ENCODE measurements around the gene TCERG1L. TPM values are rescaled to one million over a fixed set of nuclear protein-coding genes. Genes with fewer than 3 reads are reported as not detected.

TCERG1L gene
- polyA plus RNA-seq, 1 of the 3 experiments (the other 2 are of a cell fraction): not detected

GRCh38 chr10:131280101-131280500, 31.4 kb downstream of the TCERG1L start:
- no peaks in the 10 kb centered on the region for H3K9me3 ChIP-seq
- peaks cover 0 to 16% of the 10 kb centered on the region in 2 experiments; a peak in 1 of 4 replicates for H3K4me1 ChIP-seq (ENCODE audit: control insufficient read depth in 1 of 2, insufficient read depth in 2 of 2, low read depth in 1 of 2, low read length in 1 of 2)
- no peaks in the 10 kb centered on the region for H4K20me1 ChIP-seq (ENCODE audit: insufficient read depth)
- no peaks in the 10 kb centered on the region for H3K9me2 ChIP-seq
- H3K79me2 ChIP-seq (ENCODE audit: insufficient read depth): no peaks in the 10 kb centered on the region
- no peaks in the 10 kb centered on the region for H3K36me3 ChIP-seq (replicated peaks in 1 of 2; ENCODE audit: control insufficient read depth in 1 of 2, insufficient read depth in 2 of 2, low read length in 1 of 2)
- no peak overlapping the region for H3K9ac ChIP-seq
- H3F3A ChIP-seq (replicated peaks; ENCODE audit: insufficient read depth): no peaks in the 10 kb centered on the region
- no peak overlapping the region for H2AFZ ChIP-seq (ENCODE audit: low read depth)
- no peak for DNase-seq
- H3K4me3 ChIP-seq (ENCODE audit: low read depth in 2 of 2, low read length in 1 of 2): no peak overlapping the region
- H3K27ac ChIP-seq (ENCODE audit: low read depth in 2 of 2, low read length in 1 of 2): no peak overlapping the region
- WGBS (ENCODE audit: low lambda C conversion rate): 0% methylated on average over 1 of the region's 1 CpG
- H3K4me2 ChIP-seq: no peak overlapping the region
- no peak for TF ChIP-seq TCF12 (IDR thresholded peaks at IDR 0.05)
- no peak for TF ChIP-seq PBX3 (IDR thresholded peaks at IDR 0.05)
- no peaks in the 10 kb centered on the region for H3K27me3 ChIP-seq (ENCODE audit: insufficient read depth)
- CTCF ChIA-PET: interaction anchor here (0.5 kb wide), 1 partner anchor 694 kb away, joined by 3 read pairs; no protein-coding TSS in a partner anchor
- POLR2A ChIA-PET: no interaction called here

- Histone ChIP-seq H3F3A (replicated peaks; ENCODE audit: insufficient read depth) (no peaks in the 10 kb centered on the region), H3K4me1 (ENCODE audit: control insufficient read depth in 1 of 2, insufficient read depth in 2 of 2, low read depth in 1 of 2, low read length in 1 of 2) (peaks cover 0 to 16% of the 10 kb centered on the region in 2 experiments; a peak in 1 of 4 replicates), H3K4me2 (no peak overlapping the region), H2AFZ (ENCODE audit: low read depth) (no peak overlapping the region), H3K36me3 (replicated peaks in 1 of 2; ENCODE audit: control insufficient read depth in 1 of 2, insufficient read depth in 2 of 2, low read length in 1 of 2) (no peaks in the 10 kb centered on the region), H3K27me3 (ENCODE audit: insufficient read depth) (no peaks in the 10 kb centered on the region), H4K20me1 (ENCODE audit: insufficient read depth) (no peaks in the 10 kb centered on the region), H3K79me2 (ENCODE audit: insufficient read depth) (no peaks in the 10 kb centered on the region), H3K4me3 (ENCODE audit: low read depth in 2 of 2, low read length in 1 of 2) (no peak overlapping the region), H3K9ac (no peak overlapping the region), H3K27ac (ENCODE audit: low read depth in 2 of 2, low read length in 1 of 2) (no peak overlapping the region), H3K9me3 (no peaks in the 10 kb centered on the region), H3K9me2 (no peaks in the 10 kb centered on the region)
- no peak for DNase-seq
- CTCF ChIA-PET: no interaction called here
- TF ChIP-seq RCOR1 (IDR thresholded peaks at IDR 0.05; ENCODE audit: low read length): no peak
- TF ChIP-seq USF1 (IDR thresholded peaks at IDR 0.05; ENCODE audit: borderline replicate concordance, low read depth): no peak
- TF ChIP-seq IRF3 (IDR thresholded peaks at IDR 0.05; ENCODE audit: low read depth, low read length): no peak
- TF ChIP-seq EP300 (IDR thresholded peaks at IDR 0.05; ENCODE audit: borderline replicate concordance in 1 of 2, low read depth in 1 of 2, low read length in 1 of 2): no peak
- TF ChIP-seq SIN3A (IDR thresholded peaks at IDR 0.05; ENCODE audit: borderline replicate concordance, low read depth, low read length): no peak
- no peak for TF ChIP-seq SMC3 (IDR thresholded peaks at IDR 0.05; ENCODE audit: low read depth, low read length)
- TF ChIP-seq REST (IDR thresholded peaks at IDR 0.05; ENCODE audit: low read depth, low read length): no peak
- TF ChIP-seq RXRA (IDR thresholded peaks at IDR 0.05; ENCODE audit: borderline replicate concordance, low read depth): no peak
- TF ChIP-seq PBX3 (IDR thresholded peaks at IDR 0.05): no peak
- WGBS (ENCODE audit: low lambda C conversion rate): 13% methylated on average over 6 of the region's 9 CpGs
- POLR2A ChIA-PET: no interaction called here
These were observed 32.0 kb downstream of the TCERG1L start for GRCh38 chr10:131279516-131279915.
